Neuronal stem cell (in vitro differentiated cells): ENCODE data around the gene ELOA2. TPM values are rescaled to one million over a fixed set of nuclear protein-coding genes. Genes with fewer than 3 reads are reported as not detected.

Source experiments
- DNase-seq: peaks from one replicate; pipeline ENCODE4 v3.0.0-alpha.2; 2013; ENCODE audit warnings: low spot score
- H2AFZ ChIP-seq: one replicate; pipeline ENCODE4 v1.6.1; 2013; ENCODE audit warnings: mild to moderate bottlenecking, low read length, inconsistent platforms
- H2AK5ac ChIP-seq: 2 replicates; pipeline ENCODE4 v1.6.1; 2013; ENCODE audit warnings: low read depth, mild to moderate bottlenecking, inconsistent platforms, low read length, moderate library complexity, mixed read lengths
- H2BK120ac ChIP-seq: 2 replicates; pipeline ENCODE4 v1.6.1; 2013; ENCODE audit warnings: low read depth, mild to moderate bottlenecking, inconsistent platforms, low read length, moderate library complexity, mixed read lengths
- H2BK12ac ChIP-seq: one replicate; pipeline ENCODE4 v1.6.1; 2013; ENCODE audit warnings: low read length, inconsistent platforms
- H2BK15ac ChIP-seq: 2 replicates; pipeline ENCODE4 v1.6.1; 2013; ENCODE audit warnings: mild to moderate bottlenecking, low read length, inconsistent platforms, mixed read lengths
- H2BK5ac ChIP-seq: one replicate; pipeline ENCODE4 v1.6.1; 2013; ENCODE audit warnings: inconsistent platforms, mild to moderate bottlenecking, low read length, moderate library complexity
- H3K14ac ChIP-seq: one replicate; pipeline ENCODE4 v1.6.1; 2013; ENCODE audit warnings: low read length, inconsistent platforms
- H3K18ac ChIP-seq: 2 replicates; pipeline ENCODE4 v1.6.1; 2013; ENCODE audit warnings: low read length, inconsistent platforms
- H3K23ac ChIP-seq: 2 replicates; pipeline ENCODE4 v1.6.1; 2013; ENCODE audit warnings: low read depth, mild to moderate bottlenecking, mixed read lengths, low read length, inconsistent platforms; ENCODE audit not compliant: poor library complexity
- H3K27ac ChIP-seq: replicated peaks from 3 replicates; pipeline ENCODE4 v1.5.1; 2013; ENCODE audit warnings: low read length, inconsistent platforms
- H3K27me3 ChIP-seq, 3 experiments: 2 replicates each; pipeline ENCODE4 v1.6.1; 2013; ENCODE audit warnings: low read length in 3 of 3, mild to moderate bottlenecking in 2 of 3, inconsistent platforms in 1 of 3, low read depth in 1 of 3, mixed read lengths in 1 of 3, moderate library complexity in 1 of 3; ENCODE audit not compliant: control insufficient read depth in 3 of 3, insufficient read depth in 3 of 3
- H3K36me3 ChIP-seq, 2 donors: replicated peaks in 1 of 2; 2 replicates each; pipeline ENCODE4 v1.6.1; 2013; ENCODE audit warnings: low read length in 2 of 2; ENCODE audit not compliant: control insufficient read depth in 2 of 2, insufficient read depth in 2 of 2
- H3K4ac ChIP-seq: 2 replicates; pipeline ENCODE4 v1.6.1; 2013; ENCODE audit warnings: inconsistent platforms, mild to moderate bottlenecking, low read length, moderate library complexity
- H3K4me1 ChIP-seq, 2 donors: 1 replicate in 1 of 2; 2 replicates in 1 of 2; pipeline ENCODE4 v1.6.1; 2013; ENCODE audit warnings: low read length in 2 of 2, low read depth in 1 of 2; ENCODE audit not compliant: control insufficient read depth in 2 of 2, insufficient read depth in 1 of 2
- H3K4me2 ChIP-seq: one replicate; pipeline ENCODE4 v1.6.1; 2013; ENCODE audit warnings: mild to moderate bottlenecking, low read length, inconsistent platforms; ENCODE audit not compliant: insufficient read depth, poor library complexity, severe bottlenecking
- H3K4me3 ChIP-seq, 2 donors: 2 replicates each; pipeline ENCODE4 v1.5.1; 2013; ENCODE audit warnings: low read length in 2 of 2, mild to moderate bottlenecking in 2 of 2, inconsistent platforms in 1 of 2, moderate library complexity in 1 of 2
- H3K79me1 ChIP-seq: one replicate; pipeline ENCODE4 v1.6.1; 2013; ENCODE audit warnings: low read depth, mild to moderate bottlenecking, inconsistent platforms, low read length, moderate library complexity
- H3K9ac ChIP-seq: one replicate; pipeline ENCODE4 v1.6.1; 2013; ENCODE audit warnings: mild to moderate bottlenecking, low read depth, low read length, inconsistent platforms; ENCODE audit not compliant: poor library complexity
- H3K9me3 ChIP-seq, 2 donors: replicated peaks in 1 of 2; 2 replicates each; pipeline versions ENCODE3 to v1.6.1; 2013; ENCODE audit warnings: low read length in 2 of 2, mild to moderate bottlenecking in 2 of 2, inconsistent platforms in 1 of 2, low read depth in 1 of 2, mixed read lengths in 1 of 2, moderate library complexity in 1 of 2; ENCODE audit not compliant: control insufficient read depth in 2 of 2, insufficient read depth in 1 of 2
- H4K8ac ChIP-seq: one replicate; pipeline ENCODE4 v1.6.1; 2013; ENCODE audit warnings: low read depth, mild to moderate bottlenecking, inconsistent platforms, low read length, moderate library complexity
- H4K91ac ChIP-seq: one replicate; pipeline ENCODE4 v1.6.1; 2013; ENCODE audit warnings: low read length, low read depth, mild to moderate bottlenecking, inconsistent platforms; ENCODE audit not compliant: poor library complexity
- WGBS, 2 donors: extraction: QIAGEN DNeasy Blood & Tissue Kit; methylation state at CpG; one replicate each; pipeline ENCODE4 v1.1.7; 2013; ENCODE audit warnings: missing lambda C conversion rate in 2 of 2, mixed read lengths in 1 of 2; ENCODE audit not compliant: insufficient read length in 2 of 2, insufficient replicate concordance in 1 of 2; ENCODE audit errors: extremely low coverage in 2 of 2; 5-methylcytosine and 5-hydroxymethylcytosine counted together
- polyA plus RNA-seq, 2 experiments: library from polyadenylated mRNA; stranded (reverse); fragments of 200-250 nt; gene quantifications; one replicate each; pipeline ENCODE4 v1.2.3, GENCODE V29; 2013

Gene ELOA2, protein sequence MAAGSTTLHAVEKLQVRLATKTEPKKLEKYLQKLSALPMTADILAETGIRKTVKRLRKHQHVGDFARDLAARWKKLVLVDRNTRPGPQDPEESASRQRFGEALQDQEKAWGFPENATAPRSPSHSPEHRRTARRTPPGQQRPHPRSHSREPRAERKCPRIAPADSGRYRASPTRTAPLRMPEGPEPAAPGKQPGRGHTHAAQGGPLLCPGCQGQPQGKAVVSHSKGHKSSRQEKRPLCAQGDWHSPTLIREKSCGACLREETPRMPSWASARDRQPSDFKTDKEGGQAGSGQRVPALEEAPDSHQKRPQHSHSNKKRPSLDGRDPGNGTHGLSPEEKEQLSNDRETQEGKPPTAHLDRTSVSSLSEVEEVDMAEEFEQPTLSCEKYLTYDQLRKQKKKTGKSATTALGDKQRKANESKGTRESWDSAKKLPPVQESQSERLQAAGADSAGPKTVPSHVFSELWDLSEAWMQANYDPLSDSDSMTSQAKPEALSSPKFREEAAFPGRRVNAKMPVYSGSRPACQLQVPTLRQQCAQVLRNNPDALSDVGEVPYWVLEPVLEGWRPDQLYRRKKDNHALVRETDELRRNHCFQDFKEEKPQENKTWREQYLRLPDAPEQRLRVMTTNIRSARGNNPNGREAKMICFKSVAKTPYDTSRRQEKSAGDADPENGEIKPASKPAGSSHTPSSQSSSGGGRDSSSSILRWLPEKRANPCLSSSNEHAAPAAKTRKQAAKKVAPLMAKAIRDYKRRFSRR
- not detected for polyA plus RNA-seq (2013, experiment 1 of 2)
- polyA plus RNA-seq (2013, experiment 2 of 2), result not detected

GRCh38 chr18:47035156-47035671 is at the start of gene ELOA2:
Gene ELOA2 (minus strand): TSS chr18:47035621. CDS start chr18:47035264, 357 bp downstream.
- no CpG with 5 or more reads among the region's 29 CpGs for WGBS, 2 donors
- H3K9me3 ChIP-seq, result no peaks in the 10 kb centered on the region
- H4K91ac ChIP-seq, result no peak within 1 kb of the TSS
- H3K79me1 ChIP-seq, result peaks cover 2% of the 10 kb centered on the region
- H3K9ac ChIP-seq, result no peak within 1 kb of the TSS
- DNase-seq, result no peak
- no peak within 1 kb of the TSS for H2BK12ac ChIP-seq
- H3K18ac ChIP-seq, result peak within 1 kb of the TSS; percentile 57
- H3K14ac ChIP-seq, result no peak within 1 kb of the TSS
- peaks cover 0 to 15% (median 0%) of the 10 kb centered on the region in 3 experiments for H3K27me3 ChIP-seq
- no peak within 1 kb of the TSS for H3K4ac ChIP-seq
- no peak within 1 kb of the TSS for H3K27ac ChIP-seq
- no peak within 1 kb of the TSS for H3K4me2 ChIP-seq
- H3K4me3 ChIP-seq, result no peak within 1 kb of the TSS
- no peak within 1 kb of the TSS for H4K8ac ChIP-seq
- H2BK5ac ChIP-seq, result peak within 1 kb of the TSS; percentile 53
- peak within 1 kb of the TSS; percentile 43 for H3K23ac ChIP-seq
- no peak within 1 kb of the TSS for H2AFZ ChIP-seq
- no peaks in the 10 kb centered on the region for H3K36me3 ChIP-seq
- no peak within 1 kb of the TSS for H2AK5ac ChIP-seq
- peaks cover 0 to 1% of the 10 kb centered on the region in 2 donors for H3K4me1 ChIP-seq
- no peak within 1 kb of the TSS for H2BK15ac ChIP-seq
- H2BK120ac ChIP-seq, result no peak within 1 kb of the TSS

- Histone ChIP-seq H2AFZ (no peak overlapping the region), H3K9ac (no peak overlapping the region), H3K4me1 (peaks cover 6 to 8% of the 10 kb centered on the region in 2 donors), H3K18ac (no peak overlapping the region), H2BK120ac (no peak overlapping the region), H3K14ac (no peak overlapping the region), H3K27me3 (peaks cover 0 to 55% (median 0%) of the 10 kb centered on the region in 3 experiments), H3K36me3 (peaks cover 0 to 2% of the 10 kb centered on the region in 2 donors), H4K91ac (no peak overlapping the region), H3K4ac (no peak overlapping the region), H3K9me3 (no peaks in the 10 kb centered on the region), H2BK15ac (no peak overlapping the region), H3K27ac (no peak overlapping the region), H2BK5ac (no peak overlapping the region), H3K4me2 (no peak overlapping the region), H2BK12ac (no peak overlapping the region), H3K79me1 (no peaks in the 10 kb centered on the region), H3K23ac (no peak overlapping the region), H3K4me3 (no peak overlapping the region), H2AK5ac (no peak overlapping the region), H4K8ac (no peak overlapping the region)
- no CpG with 5 or more reads among the region's 2 CpGs for WGBS, 2 donors
- DNase-seq, result no peak
Measured at GRCh38 chr18:47081578-47081977, 46.2 kb upstream of the ELOA2 start.

DNA sequence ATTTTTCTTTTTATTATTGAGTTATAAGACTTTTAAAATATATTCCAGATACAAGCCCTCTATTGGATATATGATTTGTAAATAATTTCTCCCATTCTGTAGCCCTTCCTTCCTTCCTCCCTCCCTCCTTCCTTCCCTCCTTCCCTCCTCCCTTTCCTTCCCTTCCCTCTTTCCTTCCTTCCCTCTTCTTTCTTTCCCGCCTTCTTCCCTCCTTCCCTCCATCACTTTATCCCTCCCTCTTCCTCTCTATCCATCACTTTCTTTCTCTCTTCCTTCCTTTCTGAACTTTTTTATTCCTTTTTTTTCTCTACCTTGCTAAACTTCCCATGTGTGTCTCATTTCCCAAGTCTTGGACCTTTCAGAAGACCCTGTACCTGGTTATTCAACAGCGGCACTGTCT is 45.5 kb upstream of the ELOA2 start:
- H2BK5ac ChIP-seq, result no peak overlapping the region
- no peak overlapping the region for H3K4me3 ChIP-seq
- no peak overlapping the region for H4K91ac ChIP-seq
- no peak overlapping the region for H3K23ac ChIP-seq
- H2AK5ac ChIP-seq, result no peak overlapping the region
- no peak overlapping the region for H2BK120ac ChIP-seq
- no peak overlapping the region for H3K27ac ChIP-seq
- DNase-seq, result no peak
- no peak overlapping the region for H2BK15ac ChIP-seq
- no peak overlapping the region for H3K4me2 ChIP-seq
- 100% methylated on average over 1 of the region's 2 CpGs; no CpG with 5 or more reads in 1 of the 2 donors for WGBS, 2 donors
- H3K9me3 ChIP-seq, result no peaks in the 10 kb centered on the region
- H3K9ac ChIP-seq, result no peak overlapping the region
- H3K18ac ChIP-seq, result no peak overlapping the region
- H3K4me1 ChIP-seq, result peaks cover 6 to 8% of the 10 kb centered on the region in 2 donors
- no peak overlapping the region for H2BK12ac ChIP-seq
- H3K79me1 ChIP-seq, result no peaks in the 10 kb centered on the region
- peaks cover 0 to 62% (median 0%) of the 10 kb centered on the region in 3 experiments for H3K27me3 ChIP-seq
- no peak overlapping the region for H3K4ac ChIP-seq
- H3K14ac ChIP-seq, result no peak overlapping the region
- peaks cover 0 to 2% of the 10 kb centered on the region in 2 donors for H3K36me3 ChIP-seq
- no peak overlapping the region for H2AFZ ChIP-seq
- H4K8ac ChIP-seq, result no peak overlapping the region

DNA sequence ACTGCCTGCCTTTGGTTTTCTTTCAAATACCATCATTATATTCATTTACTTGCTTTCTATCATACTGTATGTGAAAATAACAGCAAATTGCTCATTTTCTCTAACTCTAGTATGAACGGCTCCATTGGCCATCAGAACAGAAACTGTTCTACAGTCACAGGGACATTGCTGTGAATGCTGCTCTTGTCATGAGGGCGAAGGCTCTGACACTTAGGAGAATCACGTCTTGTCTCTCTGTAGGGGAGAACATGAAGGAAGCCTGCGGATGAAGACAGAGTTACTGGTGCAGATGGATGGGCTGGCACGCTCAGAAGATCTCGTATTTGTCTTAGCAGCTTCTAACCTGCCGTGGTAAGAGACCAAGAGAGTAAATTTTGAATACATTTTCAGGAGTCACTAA is 41.7 kb upstream of the ELOA2 start:
- Histone ChIP-seq H3K79me1 (no peaks in the 10 kb centered on the region), H2BK15ac (no peak overlapping the region), H2AFZ (no peak overlapping the region), H2BK5ac (no peak overlapping the region), H3K27ac (no peak overlapping the region), H3K18ac (no peak overlapping the region), H3K4me1 (peaks cover 8 to 12% of the 10 kb centered on the region in 2 donors), H2BK12ac (no peak overlapping the region), H3K4me2 (no peak overlapping the region), H2AK5ac (no peak overlapping the region), H3K23ac (no peak overlapping the region), H3K4me3 (no peak overlapping the region), H3K14ac (no peak overlapping the region), H4K8ac (no peak overlapping the region), H3K9ac (no peak overlapping the region), H2BK120ac (no peak overlapping the region), H3K27me3 (peaks cover 0 to 84% (median 0%) of the 10 kb centered on the region in 3 experiments), H3K9me3 (no peaks in the 10 kb centered on the region), H3K36me3 (peaks cover 0 to 2% of the 10 kb centered on the region in 2 donors), H3K4ac (no peak overlapping the region), H4K91ac (no peak overlapping the region)
- no peak for DNase-seq
- WGBS, 2 donors, result no CpG with 5 or more reads among the region's 7 CpGs
